Mesendoderm (in vitro differentiated cells): ENCODE results near the gene FUS.
"Not testable (repeated sequence)": the region's sequence is repeated elsewhere in the genome, so short reads cannot be mapped to it uniquely, and the experiment has no call there.

Source experiments
- DNase-seq: peaks from one replicate; pipeline ENCODE4 v3.0.0; 2013
- H2AK5ac ChIP-seq: 2 replicates; pipeline ENCODE4 v1.6.1; 2013; ENCODE audit warnings: low read length, inconsistent platforms
- H2BK120ac ChIP-seq: 2 replicates; pipeline ENCODE4 v1.6.1; 2013; ENCODE audit warnings: low read depth, mild to moderate bottlenecking, low read length, moderate library complexity, mixed read lengths
- H2BK15ac ChIP-seq: replicated peaks from 2 replicates; pipeline ENCODE4 v1.6.1; 2013; ENCODE audit warnings: low read depth, mild to moderate bottlenecking, moderate library complexity
- H2BK5ac ChIP-seq: 2 replicates; pipeline ENCODE4 v1.6.1; 2013; ENCODE audit warnings: low read length, inconsistent platforms
- H3K18ac ChIP-seq: 2 replicates; pipeline ENCODE4 v1.6.1; 2013; ENCODE audit warnings: mild to moderate bottlenecking, low read length, mixed read lengths
- H3K23ac ChIP-seq: one replicate; pipeline ENCODE4 v1.6.1; 2013; ENCODE audit warnings: low read length
- H3K27ac ChIP-seq: 2 replicates; pipeline ENCODE4 v1.5.1; 2013; ENCODE audit warnings: low read depth, mild to moderate bottlenecking, inconsistent platforms, low read length, moderate library complexity
- H3K27me3 ChIP-seq: 2 replicates; pipeline ENCODE4 v1.6.1; 2013; ENCODE audit warnings: low read length, control low read depth, mild to moderate bottlenecking, inconsistent platforms; ENCODE audit not compliant: insufficient read depth, poor library complexity
- H3K36me3 ChIP-seq: 2 replicates; pipeline ENCODE4 v1.6.1; 2013; ENCODE audit warnings: low read length, inconsistent platforms; ENCODE audit not compliant: control insufficient read depth, insufficient read depth
- H3K4ac ChIP-seq: one replicate; pipeline ENCODE4 v1.6.1; 2013; ENCODE audit warnings: low read depth, mild to moderate bottlenecking, low read length, moderate library complexity
- H3K4me1 ChIP-seq: 2 replicates; pipeline ENCODE4 v1.6.1; 2013; ENCODE audit warnings: low read depth, low read length, inconsistent platforms; ENCODE audit not compliant: control insufficient read depth
- H3K4me2 ChIP-seq: 2 replicates; pipeline ENCODE4 v1.6.1; 2013; ENCODE audit warnings: low read length
- H3K4me3 ChIP-seq: 2 replicates; pipeline ENCODE4 v1.5.1; 2013; ENCODE audit warnings: mild to moderate bottlenecking, low read length
- H3K56ac ChIP-seq: one replicate; pipeline ENCODE4 v1.6.1; 2013; ENCODE audit warnings: low read length
- H3K79me1 ChIP-seq: 2 replicates; pipeline ENCODE4 v1.6.1; 2013; ENCODE audit warnings: low read length, inconsistent platforms
- H3K79me2 ChIP-seq: 2 replicates; pipeline ENCODE4 v1.6.1; 2013; ENCODE audit warnings: mild to moderate bottlenecking, low read length; ENCODE audit not compliant: control insufficient read depth, insufficient read depth
- H3K9ac ChIP-seq: 2 replicates; pipeline ENCODE4 v1.6.1; 2013; ENCODE audit warnings: low read length, inconsistent platforms
- H4K5ac ChIP-seq: one replicate; pipeline ENCODE4 v1.6.1; 2013; ENCODE audit warnings: low read length
- H4K8ac ChIP-seq: one replicate; pipeline ENCODE4 v1.6.1; 2013; ENCODE audit warnings: low read depth, mild to moderate bottlenecking, control low read depth, low read length, moderate library complexity
- WGBS: extraction: QIAGEN DNeasy Blood & Tissue Kit; methylation state at CpG from one replicate; pipeline ENCODE4 v1.1.7; 2013; ENCODE audit warnings: low lambda C conversion rate, missing lambda C conversion rate; ENCODE audit not compliant: insufficient coverage; ENCODE audit errors: extremely low coverage; 5-methylcytosine and 5-hydroxymethylcytosine counted together

Gene FUS

GRCh38 chr16:31150976-31151375 lies 29.0 kb upstream of the FUS start:
- no CpG with 5 or more reads among the region's 6 CpGs for WGBS

GRCh38 chr16:31157136-31157535 lies 22.8 kb upstream of the FUS start:
- no peak for DNase-seq
- Histone ChIP-seq H3K4me1 (no peaks in the 10 kb centered on the region), H4K5ac (no peak overlapping the region)

More at GRCh38 chr16:31150976-31151375, 29.0 kb upstream of the FUS start:
- H3K79me1 ChIP-seq, DNase-seq, H4K5ac ChIP-seq, H2BK15ac ChIP-seq, H3K4me1 ChIP-seq, H3K18ac ChIP-seq, H3K4me2 ChIP-seq, H3K27ac ChIP-seq, H2BK5ac ChIP-seq, H3K36me3 ChIP-seq, H3K4ac ChIP-seq, H2BK120ac ChIP-seq, H4K8ac ChIP-seq, H3K79me2 ChIP-seq, H3K56ac ChIP-seq, H3K27me3 ChIP-seq, H3K9ac ChIP-seq, H3K23ac ChIP-seq, H2AK5ac ChIP-seq, H3K4me3 ChIP-seq: not testable (repeated sequence)

GRCh38 chr16:31167315-31167714 lies 12.6 kb upstream of the FUS start:
- no peak overlapping the region for H4K8ac ChIP-seq
- H3K36me3 ChIP-seq: no peaks in the 10 kb centered on the region
- H3K27me3 ChIP-seq: no peaks in the 10 kb centered on the region
- H2BK15ac ChIP-seq: no peak overlapping the region
- WGBS: no CpG with 5 or more reads among the region's 8 CpGs
- H3K4me3 ChIP-seq: no peak overlapping the region
- H2BK5ac ChIP-seq: no peak overlapping the region
- no peak overlapping the region for H3K4ac ChIP-seq
- H3K4me2 ChIP-seq: no peak overlapping the region
- no peak overlapping the region for H3K23ac ChIP-seq
- DNase-seq: no peak
- no peak overlapping the region for H3K9ac ChIP-seq
- no peak overlapping the region for H2AK5ac ChIP-seq
- no peak overlapping the region for H4K5ac ChIP-seq
- no peak overlapping the region for H3K56ac ChIP-seq
- no peak overlapping the region for H3K27ac ChIP-seq
- no peaks in the 10 kb centered on the region for H3K4me1 ChIP-seq
- H3K79me2 ChIP-seq: no peaks in the 10 kb centered on the region
- no peak overlapping the region for H2BK120ac ChIP-seq
- no peaks in the 10 kb centered on the region for H3K79me1 ChIP-seq
- no peak overlapping the region for H3K18ac ChIP-seq

More at GRCh38 chr16:31157136-31157535, 22.8 kb upstream of the FUS start:
- Histone ChIP-seq H2BK120ac (no peak overlapping the region), H3K4me2 (no peak overlapping the region), H3K9ac (no peak overlapping the region), H2AK5ac (no peak overlapping the region), H3K27ac (no peak overlapping the region), H3K4me3 (no peak overlapping the region), H4K8ac (no peak overlapping the region), H3K27me3 (no peaks in the 10 kb centered on the region), H2BK5ac (no peak overlapping the region), H3K79me1 (no peaks in the 10 kb centered on the region), H3K23ac (no peak overlapping the region), H3K4ac (no peak overlapping the region), H3K18ac (no peak overlapping the region), H3K56ac (no peak overlapping the region), H3K36me3 (no peaks in the 10 kb centered on the region), H3K79me2 (no peaks in the 10 kb centered on the region), H2BK15ac (no peak overlapping the region)
- WGBS: no CpG with 5 or more reads among the region's 8 CpGs

DNA sequence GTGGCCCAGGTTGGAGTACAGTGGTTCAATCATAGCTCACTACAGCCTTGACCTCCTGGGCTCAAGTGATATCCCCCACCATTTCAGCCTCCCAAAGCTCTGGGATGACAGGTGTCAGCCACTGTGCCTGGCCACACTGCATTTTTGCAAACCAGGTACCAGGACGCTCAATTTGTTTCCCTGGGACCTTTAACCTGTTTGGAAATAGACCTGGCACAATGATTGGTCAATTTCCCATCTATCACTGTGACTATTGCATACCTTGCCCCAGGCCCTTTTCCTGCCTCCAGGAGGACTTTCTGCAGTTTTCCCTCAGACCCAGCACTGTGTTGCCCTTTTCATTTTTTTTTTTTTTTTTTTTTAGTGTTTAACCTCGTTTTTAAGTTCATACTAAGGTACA lies 11.1 kb upstream of the FUS start:
- Histone ChIP-seq H3K4ac (no peak overlapping the region), H3K36me3 (no peaks in the 10 kb centered on the region), H3K27ac (no peak overlapping the region), H3K4me3 (no peak overlapping the region), H3K56ac (no peak overlapping the region), H3K4me1 (no peaks in the 10 kb centered on the region), H3K4me2 (no peak overlapping the region), H3K9ac (no peak overlapping the region), H2BK120ac (no peak overlapping the region), H4K5ac (no peak overlapping the region), H2AK5ac (no peak overlapping the region), H4K8ac (no peak overlapping the region), H3K79me1 (no peaks in the 10 kb centered on the region), H2BK15ac (no peak overlapping the region), H3K23ac (no peak overlapping the region), H3K18ac (no peak overlapping the region), H3K27me3 (no peaks in the 10 kb centered on the region), H3K79me2 (no peaks in the 10 kb centered on the region), H2BK5ac (no peak overlapping the region)
- DNase-seq: no peak
- WGBS: no CpG with 5 or more reads among the region's 2 CpGs

GRCh38 chr16:31170048-31170447 lies 9.9 kb upstream of the FUS start:
- H4K8ac ChIP-seq, H3K27ac ChIP-seq, H3K56ac ChIP-seq, H2AK5ac ChIP-seq, H3K79me1 ChIP-seq, H3K4ac ChIP-seq, H4K5ac ChIP-seq, H3K36me3 ChIP-seq, H3K79me2 ChIP-seq, H3K4me3 ChIP-seq, H3K23ac ChIP-seq, H2BK15ac ChIP-seq, H2BK120ac ChIP-seq, H3K4me1 ChIP-seq, H3K27me3 ChIP-seq, H2BK5ac ChIP-seq, H3K4me2 ChIP-seq, DNase-seq, H3K9ac ChIP-seq, H3K18ac ChIP-seq: not testable (repeated sequence)
- no CpG with 5 or more reads among the region's 2 CpGs for WGBS

- Histone ChIP-seq H3K27me3 (no peaks in the 10 kb centered on the region), H3K23ac (no peak overlapping the region), H3K79me1 (no peaks in the 10 kb centered on the region), H3K36me3 (no peaks in the 10 kb centered on the region), H4K5ac (no peak overlapping the region), H3K4ac (no peak overlapping the region), H3K18ac (no peak overlapping the region), H2BK120ac (no peak overlapping the region), H2AK5ac (no peak overlapping the region), H3K56ac (no peak overlapping the region), H4K8ac (no peak overlapping the region), H3K27ac (no peak overlapping the region), H2BK5ac (no peak overlapping the region), H3K4me2 (no peak overlapping the region), H2BK15ac (no peak overlapping the region), H3K79me2 (peaks cover 22% of the 10 kb centered on the region), H3K4me1 (no peaks in the 10 kb centered on the region), H3K9ac (no peak overlapping the region), H3K4me3 (no peak overlapping the region)
- DNase-seq: no peak
- no CpG with 5 or more reads among the region's 3 CpGs for WGBS
Measured at GRCh38 chr16:31177136-31177535, 2.8 kb upstream of the FUS start.
